ES-I3 (cell line): ENCODE measurements around the gene AIFM1.

Source experiments
- H3K36me3 ChIP-seq: 2 replicates; pipeline ENCODE4 v1.6.1; 2013; ENCODE audit warnings: mild to moderate bottlenecking, low read length, control low read depth, moderate library complexity; ENCODE audit not compliant: insufficient read depth
- H3K4me1 ChIP-seq: 2 replicates; pipeline ENCODE4 v1.6.1; 2013; ENCODE audit warnings: mild to moderate bottlenecking, control low read depth, low read length; ENCODE audit not compliant: insufficient read depth
- H3K9ac ChIP-seq: 2 replicates; pipeline ENCODE4 v1.6.1; 2013; ENCODE audit warnings: low read depth, mild to moderate bottlenecking, low read length, moderate library complexity
- H3K9me3 ChIP-seq: 2 replicates; pipeline ENCODE4 v1.6.1; 2013; ENCODE audit warnings: mild to moderate bottlenecking, low read length, moderate library complexity; ENCODE audit not compliant: control insufficient read depth, insufficient read depth

The AIFM1 gene

DNA sequence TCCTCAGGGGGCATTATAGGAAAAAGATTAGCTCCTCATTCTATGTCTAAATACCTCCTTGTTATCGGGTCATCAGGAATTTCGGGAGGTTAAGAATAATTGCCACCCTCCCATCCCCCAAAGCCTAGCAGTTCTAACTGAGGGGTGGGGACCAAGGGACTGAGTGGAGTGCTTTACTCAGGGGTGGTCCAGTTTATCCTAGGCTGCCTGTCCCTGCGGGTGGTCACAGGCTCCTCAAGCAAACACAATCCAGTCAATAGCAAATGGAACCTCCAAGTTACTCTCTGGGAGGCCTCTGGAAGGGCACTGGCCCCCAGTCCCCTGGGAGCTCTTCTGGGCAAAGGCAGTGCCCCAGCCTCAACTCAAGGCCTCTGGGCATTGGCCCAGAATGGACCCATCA, 62.0 kb downstream of the AIFM1 start:
- Histone ChIP-seq H3K9ac (no peak overlapping the region), H3K9me3 (no peaks in the 10 kb centered on the region), H3K4me1 (peaks cover 24% of the 10 kb centered on the region), H3K36me3 (no peaks in the 10 kb centered on the region)

GRCh38 chrX:130100180-130100579, 65.5 kb downstream of the AIFM1 start:
- H3K9ac ChIP-seq = no peak overlapping the region
- H3K4me1 ChIP-seq = peaks cover 20% of the 10 kb centered on the region
- H3K9me3 ChIP-seq = no peaks in the 10 kb centered on the region
- no peaks in the 10 kb centered on the region for H3K36me3 ChIP-seq

DNA sequence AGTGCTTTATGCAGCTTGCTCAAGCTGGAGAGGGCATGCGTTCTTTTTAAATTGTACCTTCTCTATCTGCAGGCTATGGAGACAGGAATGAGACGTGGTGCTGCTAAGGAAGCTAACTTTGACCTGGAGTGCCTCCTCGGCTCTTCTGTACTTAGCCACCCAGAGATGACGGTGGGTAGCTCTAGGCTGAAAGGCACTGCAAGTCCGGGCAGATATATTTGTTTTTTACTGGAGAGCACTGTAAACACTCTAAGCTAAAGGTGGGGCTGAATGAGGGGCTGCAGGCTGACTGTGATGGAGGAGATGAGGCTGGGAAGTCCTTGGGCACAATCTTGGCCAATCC, 67.5 kb downstream of the AIFM1 start:
- no peaks in the 10 kb centered on the region for H3K9me3 ChIP-seq
- H3K4me1 ChIP-seq = peaks cover 17% of the 10 kb centered on the region; the same call in 1 of the 2 replicates
- H3K9ac ChIP-seq = no peak overlapping the region

GRCh38 chrX:130097507-130098209, 68.0 kb downstream of the AIFM1 start:
- H3K9me3 ChIP-seq = no peaks in the 10 kb centered on the region
- no peaks in the 10 kb centered on the region for H3K36me3 ChIP-seq
- peaks cover 17% of the 10 kb centered on the region; the same call in 1 of the 2 replicates for H3K4me1 ChIP-seq
- no peak overlapping the region for H3K9ac ChIP-seq

More for the DNA sequence above, 67.5 kb downstream of the AIFM1 start:
- no peaks in the 10 kb centered on the region for H3K36me3 ChIP-seq

GRCh38 chrX:130095249-130096030, 70.2 kb downstream of the AIFM1 start:
- H3K4me1 ChIP-seq = peaks cover 23% of the 10 kb centered on the region; the same call in 1 of the 2 replicates
- H3K36me3 ChIP-seq = no peaks in the 10 kb centered on the region
- no peak overlapping the region for H3K9ac ChIP-seq
- H3K9me3 ChIP-seq = no peaks in the 10 kb centered on the region

DNA sequence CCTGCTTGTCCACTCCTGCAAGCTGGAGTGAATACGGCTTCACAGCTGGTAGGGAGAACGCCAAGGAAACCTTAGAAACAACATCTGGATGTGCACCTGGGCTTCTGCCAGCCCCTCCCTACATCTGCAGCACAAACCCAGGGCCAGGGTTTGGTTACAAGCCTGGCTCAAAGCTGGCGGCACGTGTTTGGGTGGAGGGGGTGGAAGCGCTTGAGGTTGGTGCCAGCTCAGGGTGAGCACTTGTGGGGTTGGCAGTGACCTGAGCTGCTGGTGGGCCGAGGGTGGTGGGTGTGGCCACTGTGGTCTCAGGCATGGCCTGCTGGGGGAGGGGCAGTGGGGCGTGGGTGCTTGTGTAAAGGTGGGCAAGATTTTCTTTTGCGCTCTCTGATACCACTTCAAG, 70.9 kb downstream of the AIFM1 start:
- H3K4me1 ChIP-seq = peaks cover 23% of the 10 kb centered on the region; the same call in 1 of the 2 replicates
- H3K9me3 ChIP-seq = no peaks in the 10 kb centered on the region
- H3K36me3 ChIP-seq = no peaks in the 10 kb centered on the region
- no peak overlapping the region for H3K9ac ChIP-seq

DNA sequence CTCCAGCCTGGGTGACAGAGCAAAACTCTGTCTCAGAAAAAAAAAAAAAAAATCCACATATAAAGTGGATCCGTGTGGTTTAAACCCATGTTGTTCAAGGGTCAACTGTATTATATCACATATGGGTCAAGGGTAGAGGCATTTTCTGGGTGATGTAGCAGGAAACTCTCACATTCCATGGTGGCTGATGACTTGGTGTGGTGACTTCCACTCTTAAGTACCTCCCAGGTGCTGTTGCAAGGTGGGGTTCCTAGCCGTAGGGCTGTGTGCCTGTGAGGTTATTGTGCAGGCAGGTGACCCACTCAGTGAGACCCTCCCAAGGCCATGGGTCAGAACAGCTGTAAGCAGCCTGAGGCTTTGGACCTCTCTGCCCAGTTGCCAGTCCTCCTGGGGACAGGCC, 72.4 kb downstream of the AIFM1 start:
- Histone ChIP-seq H3K9ac (no peak overlapping the region), H3K9me3 (no peaks in the 10 kb centered on the region), H3K36me3 (no peaks in the 10 kb centered on the region), H3K4me1 (peaks cover 14% of the 10 kb centered on the region; the same call in 1 of the 2 replicates)

GRCh38 chrX:130091980-130092522, 73.6 kb downstream of the AIFM1 start:
- H3K4me1 ChIP-seq = peaks cover 7% of the 10 kb centered on the region; the same call in 1 of the 2 replicates
- no peaks in the 10 kb centered on the region for H3K9me3 ChIP-seq
- no peaks in the 10 kb centered on the region for H3K36me3 ChIP-seq
- peak overlapping the region; percentile 4; the same call in 1 of the 2 replicates for H3K9ac ChIP-seq

- Histone ChIP-seq H3K9ac (no peak overlapping the region), H3K4me1 (peaks cover 23% of the 10 kb centered on the region)
These were observed 75.3 kb downstream of the AIFM1 start for GRCh38 chrX:130090364-130090763.

GRCh38 chrX:130086447-130087206, 79.0 kb downstream of the AIFM1 start:
- Histone ChIP-seq H3K36me3 (no peaks in the 10 kb centered on the region), H3K9me3 (no peaks in the 10 kb centered on the region), H3K9ac (no peak overlapping the region), H3K4me1 (peaks cover 52% of the 10 kb centered on the region)

More at GRCh38 chrX:130090364-130090763, 75.3 kb downstream of the AIFM1 start:
- no peaks in the 10 kb centered on the region for H3K9me3 ChIP-seq
- no peaks in the 10 kb centered on the region for H3K36me3 ChIP-seq

DNA sequence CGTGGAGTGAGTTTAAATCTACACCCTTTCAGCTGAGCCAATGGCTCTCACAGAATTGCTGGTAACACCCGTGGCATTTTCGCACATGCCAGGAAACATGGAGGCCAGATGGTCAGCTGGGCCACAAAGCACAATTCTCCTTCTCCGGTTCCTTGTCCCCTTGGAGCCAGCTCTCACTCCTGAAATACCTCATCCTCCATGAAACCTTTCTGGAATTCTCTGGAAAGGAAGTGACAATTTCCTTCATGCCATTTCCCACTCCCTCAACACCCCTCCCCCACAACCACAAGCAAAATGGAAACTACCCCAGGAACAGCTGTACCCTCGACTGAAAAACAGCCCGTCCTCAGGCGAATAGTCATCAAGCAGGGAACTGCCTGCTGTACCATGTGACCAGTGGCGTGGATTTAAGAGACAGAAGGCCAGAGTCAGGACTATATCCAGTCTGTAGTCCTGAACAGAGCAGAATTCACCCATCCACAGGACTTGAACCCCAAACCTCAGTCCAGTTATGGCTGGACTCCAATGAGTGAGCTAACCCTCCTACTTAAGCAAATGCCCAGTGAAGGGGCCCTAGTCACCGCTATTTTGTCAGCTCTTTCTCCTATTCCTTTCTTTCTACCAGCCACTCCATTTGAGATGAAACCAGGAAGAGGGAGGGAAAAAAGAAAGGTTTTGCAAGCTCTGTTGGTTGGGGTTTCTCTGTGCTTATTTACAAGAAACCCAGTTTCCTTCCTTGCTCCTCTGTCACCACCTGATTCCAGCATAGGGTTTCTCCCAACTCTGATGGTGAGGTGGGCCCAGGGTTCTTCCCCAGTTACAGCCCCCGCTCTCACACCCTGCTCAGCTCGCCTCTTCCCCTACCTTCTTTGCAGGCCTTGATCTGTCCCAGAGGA, 79.8 kb downstream of the AIFM1 start:
- Histone ChIP-seq H3K9ac (no peak overlapping the region), H3K4me1 (peaks cover 54% of the 10 kb centered on the region)

DNA sequence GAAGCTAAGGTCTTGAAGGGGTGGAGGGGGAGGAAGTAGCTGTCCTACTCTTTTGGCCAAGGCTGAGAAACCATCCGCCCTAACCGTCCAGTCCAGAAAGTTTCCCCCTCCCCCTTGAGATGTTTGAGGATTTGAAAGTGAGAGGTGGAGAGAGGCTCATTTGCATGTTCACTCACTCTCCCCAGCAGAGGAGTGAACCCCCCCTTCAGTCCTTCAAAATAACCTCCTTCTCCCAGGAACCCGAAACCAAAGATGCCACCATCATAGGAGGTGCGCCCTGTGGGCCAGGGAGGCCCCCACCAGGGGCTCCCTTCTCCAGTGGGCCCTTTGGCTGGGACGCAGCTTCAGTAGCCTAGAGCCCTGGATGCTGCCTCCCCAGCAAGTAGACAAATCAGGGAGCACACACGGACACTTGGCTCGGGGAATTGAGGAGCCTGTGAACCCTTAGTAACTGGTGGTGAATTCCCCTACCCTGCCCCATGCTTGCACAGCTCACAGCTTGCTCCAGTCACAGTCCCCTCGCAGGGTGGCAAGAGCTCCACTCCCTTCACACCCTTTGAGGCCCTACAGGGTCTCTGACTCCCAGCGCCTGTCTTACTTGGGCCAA, 80.9 kb downstream of the AIFM1 start:
- H3K9ac ChIP-seq = no peak overlapping the region
- H3K9me3 ChIP-seq = no peaks in the 10 kb centered on the region
- H3K36me3 ChIP-seq = no peaks in the 10 kb centered on the region
- peaks cover 54% of the 10 kb centered on the region for H3K4me1 ChIP-seq

More for the DNA sequence above, 79.8 kb downstream of the AIFM1 start:
- no peaks in the 10 kb centered on the region for H3K9me3 ChIP-seq
- H3K36me3 ChIP-seq = no peaks in the 10 kb centered on the region

DNA sequence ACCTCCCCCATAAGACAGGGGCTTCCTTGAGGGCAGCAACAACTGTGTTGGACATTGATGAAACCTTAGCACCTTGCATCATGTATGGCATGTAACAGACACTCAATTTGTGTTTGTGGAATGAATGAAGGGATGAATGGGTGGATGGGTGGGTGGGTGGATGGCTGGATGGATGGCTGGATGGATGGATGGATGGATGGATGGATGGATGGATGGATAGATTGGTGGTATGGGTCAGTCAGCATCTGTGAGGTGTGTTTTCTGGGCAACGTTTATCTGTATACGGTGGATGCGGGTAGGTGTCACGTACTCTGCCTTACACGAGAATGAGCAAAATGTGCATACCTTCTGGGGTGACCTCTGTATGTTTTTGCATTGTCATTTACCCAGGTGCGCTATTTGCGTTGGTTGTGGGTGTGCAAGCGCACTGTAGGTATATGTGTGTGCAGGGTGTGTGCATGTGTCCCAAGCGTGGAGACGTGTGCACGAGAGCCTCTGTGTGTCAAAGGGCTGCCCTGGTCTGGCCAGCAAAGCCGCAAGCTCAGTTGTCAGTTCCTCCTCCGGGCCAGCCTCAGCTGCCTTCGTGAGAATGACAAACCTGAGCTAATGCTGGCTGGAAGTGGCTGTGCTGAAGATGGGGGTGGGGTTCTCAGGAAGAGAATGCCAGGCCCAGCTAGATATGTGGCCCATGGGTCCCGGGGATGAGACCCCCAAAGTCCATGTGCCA, 81.8 kb downstream of the AIFM1 start:
- Histone ChIP-seq H3K9ac (no peak overlapping the region), H3K9me3 (no peaks in the 10 kb centered on the region), H3K4me1 (peaks cover 54% of the 10 kb centered on the region), H3K36me3 (no peaks in the 10 kb centered on the region)
